Spleen (tissue), 11 donors: Measurements from ENCODE around the gene FAM89A. TPM values are rescaled to one million over a fixed set of nuclear protein-coding genes. Genes with fewer than 3 reads are reported as not detected.

Source experiments
- DNase-seq: peaks from one replicate; pipeline ENCODE4 v3.0.0-alpha.2; 2020
- H3K27ac ChIP-seq, 8 donors: fragments of 200-600 bp; sonication (generic) in 7 of 8; 1 replicate in 4 of 8; 2 replicates in 4 of 8; pipeline versions ENCODE4 v1.5.0 to v1.8.0; 2016 to 2021; ENCODE audit warnings: inconsistent platforms in 4 of 8, mild to moderate bottlenecking in 4 of 8, moderate library complexity in 1 of 8
- H3K27me3 ChIP-seq, 7 donors: fragments of 200-600 bp; sonication (generic) in 6 of 7; replicated peaks in 1 of 7; 1 replicate in 4 of 7; 2 replicates in 3 of 7; pipeline versions ENCODE4 v1.5.0 to v1.8.0; 2016 to 2021; ENCODE audit warnings: inconsistent platforms in 3 of 7, mild to moderate bottlenecking in 1 of 7
- H3K36me3 ChIP-seq, 6 donors: fragments of 200-600 bp; sonication (generic) in 5 of 6; 1 replicate in 4 of 6; 2 replicates in 2 of 6; pipeline versions ENCODE4 v1.5.0 to v1.8.0; 2016 to 2021; ENCODE audit warnings: inconsistent platforms in 2 of 6
- H3K4me1 ChIP-seq, 6 donors: fragments of 200-600 bp; sonication (generic) in 5 of 6; 1 replicate in 3 of 6; 2 replicates in 3 of 6; pipeline versions ENCODE4 v1.5.0 to v1.8.0; 2016 to 2021; ENCODE audit warnings: inconsistent platforms in 3 of 6
- H3K4me3 ChIP-seq, 8 donors: fragments of 200-600 bp; sonication (generic) in 7 of 8; 1 replicate in 4 of 8; 2 replicates in 4 of 8; pipeline versions ENCODE4 v1.5.0 to v1.8.0; 2016 to 2021; ENCODE audit warnings: inconsistent platforms in 4 of 8, mild to moderate bottlenecking in 4 of 8, moderate library complexity in 2 of 8
- H3K9me3 ChIP-seq, 8 donors: fragments of 200-600 bp; sonication (generic) in 7 of 8; 1 replicate in 4 of 8; 2 replicates in 4 of 8; pipeline versions ENCODE4 v1.5.0 to v1.8.0; 2016 to 2021; ENCODE audit warnings: inconsistent platforms in 4 of 8
- POLR2A ChIP-seq, 3 donors: fragments of 450-650 bp; IDR thresholded peaks; one replicate each; pipeline ENCODE4 v1.5.1; 2017; ENCODE audit warnings: antibody characterized with exemption in 3 of 3, mild to moderate bottlenecking in 1 of 3
- POLR2AphosphoS5 ChIP-seq, 3 donors: sonication (generic); formaldehyde crosslinking; IDR thresholded peaks; one replicate each; pipeline ENCODE4 v1.5.1; 2017; ENCODE audit warnings: antibody characterized with exemption in 3 of 3
- WGBS, 5 donors: extraction: QIAGEN DNeasy Blood & Tissue Kit in 3 of 5; methylation state at CpG; one replicate each; pipeline versions ENCODE4 v1.1.5 to v1.1.7; 2013 to 2018; 5-methylcytosine and 5-hydroxymethylcytosine counted together
- intact Hi-C: fragments of 100-400 bp; cut with DNase I; formaldehyde crosslinking; loops from one replicate; pipeline ENCODE4 v1.15.0; 2023; ENCODE audit warnings: low total_unique reads
- polyA plus RNA-seq, 3 donors: library from polyadenylated mRNA; stranded (reverse); fragments of 200-250 nt; gene quantifications; one replicate each; pipeline ENCODE4 v1.2.1, GENCODE V29; 2013
- total RNA-seq, 7 donors: library from RNA; depleted of rRNA in 3 of 7; stranded (reverse); fragments of >200 nt in 3 of 7; fragmentation: NEBNext Ultra II Directional in 4 of 7; extraction: Animal tissue kit (Norgen Biotek cat#: 25700) in 4 of 7; gene quantifications; one replicate each; pipeline versions ENCODE4 v1.1.0 to v1.2.1, GENCODE V29; 2016 to 2021
- TF ChIP-seq, protein P1 (sequence below), 11 experiments: fragments of 200-600 bp in 7 of 11; fragments of 450-650 bp in 4 of 11; sonication (generic) in 4 of 11; IDR thresholded peaks in 8 of 11; conservative IDR thresholded peaks in 3 of 11; 1 replicate in 7 of 11; 2 replicates in 4 of 11; pipeline versions ENCODE4 v1.4.0 to v1.8.0; 2016 to 2021; ENCODE audit warnings: antibody characterized with exemption in 11 of 11, inconsistent platforms in 4 of 11, mild to moderate bottlenecking in 1 of 11
- donor health status: healthy with polysubstance abuse.
- donor health status: DM: no; HTN: no; CAD: no; lungs with moderate emphysema.
- donor health status: DM: no; HTN: no; CAD: no.
- donor health status: Bipolar disorder and iron deficiency.
- donor health status: healthy.
- donor health status: DM: no; HTN: no; CAD: no.
- donor health status: DM: yes; HTN: yes; CAD: no.

FAM89A gene
- total and polyA plus RNA-seq, 10 donors, result 9.8 to 54.8 (median 34.8) TPM

DNA sequence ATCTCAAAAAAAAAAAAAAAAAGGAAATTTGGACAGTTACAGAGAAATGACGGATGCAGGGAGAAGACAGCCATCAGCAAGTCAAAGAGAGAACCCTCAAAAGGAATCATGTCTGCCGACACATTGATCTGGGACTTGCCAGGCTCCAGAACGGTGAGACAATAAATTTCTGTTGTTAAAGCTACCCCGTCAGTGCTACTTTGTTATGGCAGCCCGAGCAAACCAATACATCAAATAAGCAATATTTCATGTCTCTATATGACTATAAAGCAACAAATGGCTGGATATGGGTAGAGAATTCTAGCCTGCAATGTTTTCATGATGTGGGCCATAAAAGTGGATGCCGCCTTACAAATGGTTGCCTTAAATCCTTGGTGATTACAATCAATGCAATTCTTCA lies 23.3 kb upstream of the FAM89A start:
- no peaks in the 10 kb centered on the region for H3K36me3 ChIP-seq
- no peak overlapping the region for H3K27ac ChIP-seq
- H3K4me3 ChIP-seq, result no peak overlapping the region
- WGBS, 5 donors, result 83 to 95% (median 91%) methylated on average over 6 of the region's 6 CpGs
- no peak for DNase-seq
- H3K9me3 ChIP-seq, result no peaks in the 10 kb centered on the region
- intact Hi-C loops, result no loop called here
- H3K27me3 ChIP-seq, result no peaks in the 10 kb centered on the region
- H3K4me1 ChIP-seq, result no peaks in the 10 kb centered on the region
- TF ChIP-seq, protein P1, sequence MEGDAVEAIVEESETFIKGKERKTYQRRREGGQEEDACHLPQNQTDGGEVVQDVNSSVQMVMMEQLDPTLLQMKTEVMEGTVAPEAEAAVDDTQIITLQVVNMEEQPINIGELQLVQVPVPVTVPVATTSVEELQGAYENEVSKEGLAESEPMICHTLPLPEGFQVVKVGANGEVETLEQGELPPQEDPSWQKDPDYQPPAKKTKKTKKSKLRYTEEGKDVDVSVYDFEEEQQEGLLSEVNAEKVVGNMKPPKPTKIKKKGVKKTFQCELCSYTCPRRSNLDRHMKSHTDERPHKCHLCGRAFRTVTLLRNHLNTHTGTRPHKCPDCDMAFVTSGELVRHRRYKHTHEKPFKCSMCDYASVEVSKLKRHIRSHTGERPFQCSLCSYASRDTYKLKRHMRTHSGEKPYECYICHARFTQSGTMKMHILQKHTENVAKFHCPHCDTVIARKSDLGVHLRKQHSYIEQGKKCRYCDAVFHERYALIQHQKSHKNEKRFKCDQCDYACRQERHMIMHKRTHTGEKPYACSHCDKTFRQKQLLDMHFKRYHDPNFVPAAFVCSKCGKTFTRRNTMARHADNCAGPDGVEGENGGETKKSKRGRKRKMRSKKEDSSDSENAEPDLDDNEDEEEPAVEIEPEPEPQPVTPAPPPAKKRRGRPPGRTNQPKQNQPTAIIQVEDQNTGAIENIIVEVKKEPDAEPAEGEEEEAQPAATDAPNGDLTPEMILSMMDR (IDR thresholded peaks at IDR 0.05 in 8 of 11, conservative IDR thresholded peaks at IDR 0.05 in 3 of 11), result no peak
- TF ChIP-seq POLR2AphosphoS5 (IDR thresholded peaks at IDR 0.05) (no peak), POLR2A (IDR thresholded peaks at IDR 0.05) (no peak)

DNA sequence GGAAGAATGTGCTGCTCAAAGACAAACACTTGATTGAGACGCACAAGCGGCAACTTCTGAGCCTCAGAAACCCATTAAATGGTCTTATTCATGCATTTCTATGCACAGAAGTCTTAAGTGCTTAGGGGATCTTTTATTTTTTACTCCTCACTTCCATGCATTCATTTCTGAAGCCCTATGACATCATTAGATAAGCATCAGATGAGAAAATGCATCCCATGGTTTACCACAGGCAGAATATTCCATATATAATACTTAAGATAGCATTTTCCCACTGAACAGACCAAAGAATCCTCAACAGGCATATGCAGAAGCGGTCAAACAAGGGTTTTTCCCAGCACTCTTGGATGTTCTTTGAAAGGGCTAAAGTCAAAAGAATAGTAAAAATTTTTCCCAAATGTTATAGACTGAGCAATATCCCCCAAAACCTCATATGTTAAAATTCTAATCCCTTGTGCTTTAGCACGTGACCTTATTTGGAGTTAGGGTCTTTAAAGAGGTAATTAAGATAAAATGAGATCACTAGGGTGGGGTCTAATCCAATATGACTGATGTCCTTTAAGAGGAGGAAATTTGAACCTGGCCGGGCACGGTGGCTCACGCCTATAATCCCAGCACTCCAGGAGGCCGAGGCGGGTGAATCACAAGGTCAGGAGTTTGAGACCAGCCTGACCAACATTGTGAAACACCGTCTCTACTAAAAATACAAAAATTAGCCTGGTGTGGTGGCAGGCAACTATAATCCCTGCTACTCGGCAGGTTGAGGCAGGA lies 22.6 kb upstream of the FAM89A start:
- H3K27me3 ChIP-seq, result no peaks in the 10 kb centered on the region
- DNase-seq, result no peak
- no peaks in the 10 kb centered on the region for H3K9me3 ChIP-seq
- WGBS, 5 donors, result 86 to 95% (median 90%) methylated on average over 11 of the region's 11 CpGs
- H3K4me1 ChIP-seq, result no peaks in the 10 kb centered on the region
- intact Hi-C loops, result no loop called here
- H3K27ac ChIP-seq, result no peak overlapping the region
- no peak overlapping the region for H3K4me3 ChIP-seq
- TF ChIP-seq POLR2AphosphoS5 (IDR thresholded peaks at IDR 0.05) (no peak), POLR2A (IDR thresholded peaks at IDR 0.05) (no peak)
- TF ChIP-seq, protein P1 (IDR thresholded peaks at IDR 0.05 in 8 of 11, conservative IDR thresholded peaks at IDR 0.05 in 3 of 11), result no peak
- no peaks in the 10 kb centered on the region for H3K36me3 ChIP-seq

DNA sequence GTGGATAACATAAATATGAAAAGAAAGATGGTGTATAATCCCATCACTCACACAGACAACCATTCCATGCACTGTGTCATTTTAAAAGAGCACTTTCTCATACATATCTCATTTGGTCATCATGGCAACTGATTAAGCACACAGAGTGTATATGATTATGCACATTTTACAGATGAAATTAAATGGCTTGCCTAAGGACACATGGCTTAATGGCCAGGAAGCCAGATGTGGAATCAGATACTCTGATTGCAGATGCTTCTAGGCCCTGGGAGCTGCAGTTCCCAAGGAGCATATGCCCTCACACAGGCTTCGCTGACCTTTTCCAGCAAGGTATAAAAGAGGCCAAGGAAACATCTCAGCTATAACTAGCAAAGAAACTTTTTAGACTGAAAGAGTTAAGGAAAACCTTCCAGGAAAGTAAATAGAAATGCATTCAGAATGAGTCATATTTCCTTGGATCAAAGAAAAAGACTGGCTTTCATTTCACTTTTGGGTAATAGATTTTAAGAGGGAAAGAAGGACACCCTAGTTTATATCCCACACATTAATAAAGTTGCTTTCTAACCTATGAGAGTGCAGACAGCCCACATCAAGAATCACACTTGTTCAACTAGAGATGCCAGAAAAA lies 19.6 kb upstream of the FAM89A start:
- Histone ChIP-seq H3K9me3 (peaks cover 0 to 8% (median 0%) of the 10 kb centered on the region in 8 donors), H3K4me1 (no peaks in the 10 kb centered on the region), H3K4me3 (no peak overlapping the region), H3K36me3 (no peaks in the 10 kb centered on the region), H3K27ac (no peak overlapping the region), H3K27me3 (no peaks in the 10 kb centered on the region)
- no peak for DNase-seq
- no peak for TF ChIP-seq POLR2AphosphoS5 (IDR thresholded peaks at IDR 0.05)
- no peak for TF ChIP-seq POLR2A (IDR thresholded peaks at IDR 0.05)
- TF ChIP-seq, protein P1 (IDR thresholded peaks at IDR 0.05 in 8 of 11, conservative IDR thresholded peaks at IDR 0.05 in 3 of 11), result no peak
- WGBS, 5 donors, result 85 to 100% (median 100%) methylated on average over 1 of the region's 1 CpG
- intact Hi-C loops, result no loop called here

DNA sequence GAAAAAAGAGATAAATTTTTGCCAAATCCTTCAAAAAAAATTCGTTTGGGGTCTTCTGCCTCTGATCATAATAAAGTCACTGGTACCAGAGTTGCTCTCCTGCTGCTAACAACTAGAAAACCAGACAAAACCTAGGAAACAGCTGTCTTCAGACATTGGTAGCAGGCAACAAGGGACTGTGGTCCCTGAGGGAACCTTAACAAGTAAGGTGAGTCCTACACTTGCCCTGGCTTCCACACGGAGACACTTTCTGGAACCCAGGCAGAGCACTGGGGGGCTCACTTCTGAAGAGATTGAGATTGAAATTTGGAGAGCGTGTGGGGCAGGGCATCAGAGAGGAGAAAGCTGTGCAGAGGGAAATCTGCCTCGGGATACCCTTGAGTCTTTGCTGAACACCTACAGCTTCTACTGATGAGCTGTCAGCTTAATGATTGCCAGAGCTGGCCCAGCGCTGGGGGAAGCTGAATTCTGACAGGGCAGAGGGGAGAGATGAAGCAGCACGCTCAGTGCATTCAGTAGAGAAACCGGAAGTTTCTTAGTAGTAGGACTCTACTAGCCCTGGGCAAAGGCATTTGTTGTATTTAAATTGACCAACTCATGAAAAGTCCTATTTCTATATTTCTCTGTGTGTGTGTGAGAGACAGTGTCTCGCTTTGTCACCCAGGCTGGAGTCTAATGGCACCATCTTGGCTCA lies 18.5 kb upstream of the FAM89A start:
- no peak for TF ChIP-seq POLR2A (IDR thresholded peaks at IDR 0.05)
- TF ChIP-seq POLR2AphosphoS5 (IDR thresholded peaks at IDR 0.05), result no peak
- TF ChIP-seq, protein P1 (IDR thresholded peaks at IDR 0.05 in 8 of 11, conservative IDR thresholded peaks at IDR 0.05 in 3 of 11), result no peak
- intact Hi-C loops, result no loop called here
- Histone ChIP-seq H3K36me3 (no peaks in the 10 kb centered on the region), H3K27me3 (no peaks in the 10 kb centered on the region), H3K9me3 (peaks cover 0 to 8% (median 0%) of the 10 kb centered on the region in 8 donors), H3K4me1 (peaks cover 3 to 10% (median 9%) of the 10 kb centered on the region in 6 donors), H3K27ac (no peak overlapping the region), H3K4me3 (no peak overlapping the region)
- 76 to 88% (median 82%) methylated on average over 8 of the region's 8 CpGs for whole genome bisulfite sequencing, 5 donors
- no peak for DNase-seq
